Naive B cell (primary cell): Measurements from ENCODE around the gene VPS37D. TPM values are rescaled to one million over a fixed set of nuclear protein-coding genes. Genes with fewer than 3 reads are reported as not detected.
"Not testable (repeated sequence)": the region's sequence is repeated elsewhere in the genome, so short reads cannot be mapped to it uniquely, and the experiment has no call there.

Source experiments
- ATAC-seq, 2 donors: fragments of 150-1000 bp; cut with Tn5 transposase; 2 replicates each; pipeline ENCODE4 v1.10.0; 2021; ENCODE audit warnings: low read depth in 2 of 2, mild to moderate bottlenecking in 2 of 2, moderate library complexity in 2 of 2
- DNase-seq: peaks from one replicate; pipeline ENCODE4 v3.0.0; 2022
- H3K27ac Mint-ChIP-seq, 6 donors: one replicate each; pipeline ENCODE4 v1.8.0; 2020 to 2022; ENCODE audit warnings: mild to moderate bottlenecking in 6 of 6, mixed read lengths in 6 of 6, moderate library complexity in 5 of 6, inconsistent platforms in 2 of 6
- H3K27me3 Mint-ChIP-seq, 3 donors: one replicate each; pipeline ENCODE4 v1.8.0; 2021 to 2022; ENCODE audit warnings: mixed read lengths in 3 of 3, mild to moderate bottlenecking in 1 of 3
- H3K36me3 Mint-ChIP-seq, 2 donors: one replicate each; pipeline ENCODE4 v1.8.0; 2020 to 2022; ENCODE audit warnings: mixed read lengths in 2 of 2, inconsistent platforms in 1 of 2, mild to moderate bottlenecking in 1 of 2
- H3K4me1 Mint-ChIP-seq, 3 donors: one replicate each; pipeline ENCODE4 v1.8.0; 2020 to 2022; ENCODE audit warnings: mixed read lengths in 3 of 3, inconsistent platforms in 1 of 3, mild to moderate bottlenecking in 1 of 3, moderate library complexity in 1 of 3
- H3K4me3 Mint-ChIP-seq, 8 donors: one replicate each; pipeline ENCODE4 v1.8.0; 2020 to 2022; ENCODE audit warnings: mild to moderate bottlenecking in 8 of 8, mixed read lengths in 8 of 8, moderate library complexity in 8 of 8, inconsistent platforms in 2 of 8
- H3K9me3 Mint-ChIP-seq, 7 donors: one replicate each; pipeline ENCODE4 v1.8.0; 2020 to 2022; ENCODE audit warnings: mixed read lengths in 7 of 7, mild to moderate bottlenecking in 5 of 7, inconsistent platforms in 2 of 7, moderate library complexity in 1 of 7
- polyA plus RNA-seq, 6 donors: library from polyadenylated mRNA; unstranded; fragments of 300-500 nt; fragmentation: Illumina TruSeq; gene quantifications; one replicate each; pipeline ENCODE4 v1.2.3, GENCODE V29; 2021; ENCODE audit warnings: low read depth in 6 of 6

VPS37D gene
- polyA plus RNA-seq, 6 donors from 2014 or later: 0.23 TPM; not detected in 5

GRCh38 chr7:73719806-73720169 lies 52.2 kb downstream of the VPS37D start:
- peak overlapping the region in 1 of 6 donors; percentile 23 for H3K27ac Mint-ChIP-seq
- peak overlapping the region; percentile 82 to 93 (median 88) for H3K4me3 Mint-ChIP-seq
- H3K36me3 Mint-ChIP-seq: no peaks in the 10 kb centered on the region
- H3K27me3 Mint-ChIP-seq: peaks cover 20 to 43% (median 31%) of the 10 kb centered on the region in 3 donors
- H3K9me3 Mint-ChIP-seq: no peaks in the 10 kb centered on the region
- DNase-seq: no peak
- H3K4me1 Mint-ChIP-seq: peaks cover 15 to 24% (median 21%) of the 10 kb centered on the region in 3 donors
- ATAC-seq: peak; percentile 21 to 27

GRCh38 chr7:73720443-73720842 lies 52.8 kb downstream of the VPS37D start:
- ATAC-seq, H3K9me3 Mint-ChIP-seq, H3K36me3 Mint-ChIP-seq, DNase-seq: not testable (repeated sequence)
- H3K27ac Mint-ChIP-seq: peak overlapping the region in 3 of 6 donors; percentile 23 to 89 (median 54)
- peaks cover 17 to 24% (median 21%) of the 10 kb centered on the region in 3 donors for H3K4me1 Mint-ChIP-seq
- peak overlapping the region; percentile 82 to 93 (median 88) for H3K4me3 Mint-ChIP-seq
- H3K27me3 Mint-ChIP-seq: peaks cover 22 to 44% (median 35%) of the 10 kb centered on the region in 3 donors

DNA sequence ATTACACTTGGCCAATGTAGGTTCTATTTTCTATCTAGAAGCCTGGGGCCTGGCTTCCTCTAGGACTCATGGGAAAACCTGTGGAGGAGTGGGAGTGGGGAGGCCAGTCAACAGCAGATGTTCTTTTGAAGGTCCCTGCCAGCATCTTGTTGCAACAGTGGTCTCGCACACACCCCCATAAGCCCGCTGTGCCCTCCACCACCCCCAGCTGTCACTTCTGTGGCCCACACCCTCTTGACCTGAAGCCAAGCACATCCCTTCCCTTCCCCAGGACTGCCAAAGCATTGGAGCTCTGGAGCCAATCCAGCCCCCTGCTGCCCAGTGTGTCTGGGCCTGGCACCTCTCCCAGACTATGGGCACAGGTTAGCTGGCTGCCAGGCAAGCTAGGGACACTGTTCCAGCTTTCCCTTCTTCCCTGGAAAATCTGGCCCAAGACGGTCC lies 53.8 kb downstream of the VPS37D start:
- peaks cover 17 to 24% (median 21%) of the 10 kb centered on the region in 3 donors for H3K4me1 Mint-ChIP-seq
- no peak for DNase-seq
- H3K9me3 Mint-ChIP-seq: no peaks in the 10 kb centered on the region
- H3K4me3 Mint-ChIP-seq: peak overlapping the region in 7 of 8 donors; percentile 25 to 88 (median 69)
- H3K36me3 Mint-ChIP-seq: no peaks in the 10 kb centered on the region
- peaks cover 20 to 35% (median 31%) of the 10 kb centered on the region in 3 donors for H3K27me3 Mint-ChIP-seq
- ATAC-seq: no peak
- H3K27ac Mint-ChIP-seq: no peak overlapping the region

Other genes starting within 250 kb of the VPS37D start
- under 1 TPM in 4 of 6 donors, not detected in 2; 0.17 to 0.91 (median 0.33) TPM for gene FZD9, start 234.1 kb upstream of the VPS37D start, polyA plus RNA-seq
- gene BAZ1B, start 145.5 kb upstream of the VPS37D start, polyA plus RNA-seq: 10 to 100 TPM in 5 of 6 donors, 1 to 10 TPM in 1; 8.6 to 31.2 (median 13.5) TPM
- gene BCL7B, start 110.1 kb upstream of the VPS37D start, polyA plus RNA-seq: 100 to 1,000 TPM in 1 of 6 donors, 10 to 100 TPM in 5; 83.3 to 112 (median 88.9) TPM
- 10 to 100 TPM; 15.6 to 34.0 (median 21.3) TPM for gene TBL2, start 89.3 kb upstream of the VPS37D start, polyA plus RNA-seq
- not detected for gene MLXIPL, start 43.3 kb upstream of the VPS37D start, polyA plus RNA-seq
- gene DNAJC30, start 15.6 kb downstream of the VPS37D start, polyA plus RNA-seq: 10 to 100 TPM in 5 of 6 donors, 1 to 10 TPM in 1; 9.9 to 15.4 (median 12.2) TPM
- gene BUD23, start 15.8 kb downstream of the VPS37D start, polyA plus RNA-seq: 100 to 1,000 TPM; 129 to 249 (median 148) TPM
- gene STX1A, start 51.8 kb downstream of the VPS37D start, polyA plus RNA-seq: 1 to 10 TPM in 2 of 6 donors, under 1 TPM in 4; 0.35 to 2.3 (median 0.84) TPM
- 10 to 100 TPM in 5 of 6 donors, not detected in 1; 10.8 to 18.9 (median 14.0) TPM for gene ABHD11, start 71.0 kb downstream of the VPS37D start, polyA plus RNA-seq
- gene CLDN3, start 102.4 kb downstream of the VPS37D start, polyA plus RNA-seq: not detected
- under 1 TPM in 2 of 6 donors, not detected in 4; 0.08 to 0.13 TPM for gene CLDN4, start 163.2 kb downstream of the VPS37D start, polyA plus RNA-seq
- 1 to 10 TPM in 3 of 6 donors, under 1 TPM in 1, not detected in 2; 0.61 to 3.9 (median 1.6) TPM for gene METTL27, start 174.7 kb downstream of the VPS37D start, polyA plus RNA-seq
- not detected for gene TMEM270, start 193.3 kb downstream of the VPS37D start, polyA plus RNA-seq